Spinal cord (tissue), 10 donors: ENCODE data around the gene KIF13A. TPM values are rescaled to one million over a fixed set of nuclear protein-coding genes. Genes with fewer than 3 reads are reported as not detected.

Experiments
- DNase-seq, 6 donors: peaks; one replicate each; pipeline versions ENCODE4 v3.0.0 to v3.0.0-alpha.2; 2013 to 2015; ENCODE audit warnings: low spot score in 6 of 6, low read depth in 4 of 6
- H3K27ac ChIP-seq: one replicate; pipeline ENCODE4 v1.5.1; 2013; ENCODE audit warnings: low read depth, low read length, control low read depth
- H3K27me3 ChIP-seq: one replicate; pipeline ENCODE4 v1.6.1; 2013; ENCODE audit warnings: low read length; ENCODE audit not compliant: control insufficient read depth, insufficient read depth
- H3K36me3 ChIP-seq: one replicate; pipeline ENCODE4 v1.6.1; 2013; ENCODE audit warnings: low read length; ENCODE audit not compliant: control insufficient read depth, insufficient read depth
- H3K4me1 ChIP-seq: one replicate; pipeline ENCODE4 v1.6.1; 2013; ENCODE audit warnings: low read length; ENCODE audit not compliant: control insufficient read depth, insufficient read depth
- H3K4me3 ChIP-seq: one replicate; pipeline ENCODE4 v1.5.1; 2013; ENCODE audit warnings: low read depth, low read length, control low read depth
- H3K9me3 ChIP-seq: one replicate; pipeline ENCODE4 v1.6.1; 2013; ENCODE audit warnings: low read length; ENCODE audit not compliant: control insufficient read depth, insufficient read depth
- WGBS: methylation state at CpG from one replicate; pipeline ENCODE4 v1.1.5; 2013; ENCODE audit warnings: missing lambda C conversion rate; ENCODE audit not compliant: insufficient coverage; 5-methylcytosine and 5-hydroxymethylcytosine counted together
- polyA plus RNA-seq, 2 donors: library from polyadenylated mRNA; unstranded; fragments of 120-200 nt; gene quantifications; one replicate each; pipeline ENCODE4 v1.2.1, GENCODE V29; 2013; ENCODE audit not compliant: insufficient read length in 2 of 2
- total RNA-seq, 2 donors: library from RNA; depleted of rRNA in 1 of 2; stranded (reverse); fragments of 120-200 nt in 1 of 2; fragments of >200 nt in 1 of 2; gene quantifications; one replicate each; pipeline versions ENCODE4 v1.2.3 to v1.2.4, GENCODE V29; 2013 to 2014
- donor health status: healthy.

KIF13A gene
- total and polyA plus RNA-seq, 4 donors, result 30.5 to 50.8 (median 41.2) TPM

DNA sequence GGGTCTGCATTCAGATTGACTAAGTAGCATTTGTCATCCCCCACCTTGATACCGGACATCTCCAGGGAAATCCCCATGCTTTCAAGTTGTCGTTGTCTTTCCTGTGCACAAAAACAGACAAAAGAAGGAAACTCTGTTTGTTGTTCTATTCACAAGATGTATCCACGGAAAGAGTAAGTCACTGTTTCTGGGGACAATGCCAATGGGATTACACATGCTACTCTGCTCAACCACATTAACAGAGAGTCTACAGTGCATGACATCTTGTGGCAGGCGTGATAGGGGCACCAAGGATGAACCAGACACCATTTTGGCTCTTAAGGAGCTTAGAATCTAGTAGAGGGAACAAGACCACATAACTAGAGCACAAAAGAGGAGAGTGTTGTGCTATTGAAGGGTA lies 156.3 kb downstream of the KIF13A start:
- no peak overlapping the region for H3K27ac ChIP-seq
- H3K27me3 ChIP-seq, result no peaks in the 10 kb centered on the region
- H3K4me1 ChIP-seq, result no peaks in the 10 kb centered on the region
- peaks cover 11% of the 10 kb centered on the region for H3K36me3 ChIP-seq
- no peaks in the 10 kb centered on the region for H3K9me3 ChIP-seq
- DNase-seq, result peak in 1 of 6 donors; percentile 30
- 53% methylated on average over 4 of the region's 4 CpGs for whole genome bisulfite sequencing
- H3K4me3 ChIP-seq, result no peak overlapping the region

DNA sequence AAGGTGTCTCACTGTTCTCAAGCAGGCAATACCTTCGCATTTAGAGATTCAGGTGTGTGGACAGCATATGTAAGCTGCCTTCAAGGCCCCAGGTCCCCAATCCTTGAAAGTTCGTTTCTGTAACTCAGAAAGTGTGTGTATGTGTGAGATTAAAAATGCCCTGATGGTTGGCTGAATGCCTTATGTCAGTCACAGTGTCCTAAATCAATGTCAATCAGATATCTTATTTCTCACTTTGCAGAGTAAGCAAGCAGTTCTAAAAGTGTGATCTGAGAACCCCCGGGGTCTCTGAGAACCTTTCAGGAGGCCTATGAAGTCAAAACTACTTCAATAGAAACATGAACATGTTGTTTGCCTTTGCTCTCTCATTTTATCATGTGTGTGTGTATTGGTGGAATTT lies 157.5 kb downstream of the KIF13A start:
- no peak for DNase-seq
- H3K27ac ChIP-seq, result no peak overlapping the region
- H3K36me3 ChIP-seq, result peaks cover 11% of the 10 kb centered on the region
- no peaks in the 10 kb centered on the region for H3K4me1 ChIP-seq
- no peak overlapping the region for H3K4me3 ChIP-seq
- H3K9me3 ChIP-seq, result no peaks in the 10 kb centered on the region
- WGBS, result 82% methylated on average over 2 of the region's 3 CpGs
- H3K27me3 ChIP-seq, result no peaks in the 10 kb centered on the region

DNA sequence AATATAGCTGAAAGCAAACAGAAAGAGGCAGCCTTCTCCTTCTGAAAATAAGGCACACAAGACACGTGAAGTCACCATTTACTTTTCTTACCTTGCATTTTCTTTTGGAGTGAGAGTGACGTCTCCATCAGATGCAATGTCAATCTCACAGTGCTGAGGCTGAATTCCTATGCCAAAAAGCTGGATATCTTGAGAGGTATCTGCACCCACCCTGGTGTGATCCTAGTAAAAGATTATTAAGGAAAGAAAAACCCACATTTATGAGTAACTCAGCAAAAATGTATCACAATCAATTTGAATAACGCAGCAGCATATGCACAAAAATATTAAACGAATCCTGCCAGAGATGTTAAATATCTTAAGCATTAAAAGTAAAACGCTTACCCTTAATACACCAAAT lies 159.3 kb downstream of the KIF13A start:
- Histone ChIP-seq H3K9me3 (no peaks in the 10 kb centered on the region), H3K27me3 (no peaks in the 10 kb centered on the region), H3K4me3 (no peak overlapping the region), H3K27ac (no peak overlapping the region), H3K4me1 (no peaks in the 10 kb centered on the region), H3K36me3 (peaks cover 8% of the 10 kb centered on the region)
- DNase-seq, result no peak
- WGBS, result no CpG with 5 or more reads among the region's 5 CpGs

DNA sequence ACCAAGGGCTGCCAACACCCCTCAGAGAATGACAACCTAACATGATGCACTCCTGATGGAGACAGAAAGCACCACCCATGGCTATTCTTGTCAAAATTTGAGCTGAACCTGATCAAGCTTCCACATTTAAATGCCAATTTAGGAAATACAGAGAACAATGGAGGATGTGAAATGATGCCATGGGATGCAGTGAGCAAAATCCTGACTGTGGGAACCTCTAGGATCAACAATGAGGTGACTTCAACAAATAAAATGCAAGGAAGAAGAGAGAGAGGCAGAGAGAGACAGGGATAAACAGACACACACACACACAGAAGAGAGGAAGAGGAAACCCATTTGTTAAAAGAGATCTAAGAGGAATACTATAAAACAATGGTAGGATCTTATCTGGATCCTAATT lies 161.1 kb downstream of the KIF13A start:
- no peak overlapping the region for H3K4me3 ChIP-seq
- H3K27ac ChIP-seq, result no peak overlapping the region
- peaks cover 4% of the 10 kb centered on the region for H3K36me3 ChIP-seq
- no peaks in the 10 kb centered on the region for H3K27me3 ChIP-seq
- H3K4me1 ChIP-seq, result no peaks in the 10 kb centered on the region
- no peak for DNase-seq
- no peaks in the 10 kb centered on the region for H3K9me3 ChIP-seq

DNA sequence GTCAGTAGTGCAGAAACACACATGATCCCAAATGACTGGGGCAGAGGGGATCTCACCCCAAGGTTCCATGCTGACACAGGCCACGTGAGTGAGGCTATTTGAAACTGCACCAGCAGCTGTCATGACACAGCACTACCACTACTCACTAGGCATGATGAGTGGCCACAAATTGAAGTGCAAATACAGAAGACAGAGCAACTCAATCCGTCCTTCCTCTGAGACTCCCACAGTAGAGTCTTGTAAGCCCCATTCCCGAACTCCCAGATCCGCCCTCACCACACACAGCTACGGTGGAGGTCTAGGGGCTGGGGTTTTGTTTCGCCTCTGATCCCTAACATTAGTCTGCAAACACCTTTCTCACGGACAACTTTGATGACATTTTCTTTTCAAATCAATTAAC lies 167.4 kb downstream of the KIF13A start:
- Histone ChIP-seq H3K27ac (no peak overlapping the region), H3K4me1 (no peaks in the 10 kb centered on the region), H3K4me3 (no peak overlapping the region), H3K27me3 (no peaks in the 10 kb centered on the region), H3K9me3 (no peaks in the 10 kb centered on the region), H3K36me3 (peaks cover 11% of the 10 kb centered on the region)
- WGBS, result 84% methylated on average over 5 of the region's 7 CpGs
- no peak for DNase-seq

DNA sequence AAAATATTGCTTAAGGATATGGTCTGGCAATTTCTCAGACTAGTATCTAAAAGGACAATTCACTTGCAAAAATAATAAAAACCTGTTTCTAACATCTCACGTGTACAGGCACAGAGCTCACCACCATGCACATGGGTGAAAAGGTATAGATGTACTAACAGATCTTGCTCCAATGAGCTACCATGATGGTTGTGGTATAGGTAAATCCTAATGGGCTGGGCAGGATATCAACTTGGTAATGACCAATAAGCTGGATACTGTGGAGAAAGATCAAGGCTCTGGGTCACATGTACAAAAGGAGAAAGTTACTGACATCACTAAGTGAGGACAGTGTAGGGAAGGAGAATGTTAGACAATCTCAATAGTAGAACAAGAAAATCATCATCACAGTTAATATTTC lies 169.7 kb downstream of the KIF13A start:
- Histone ChIP-seq H3K4me3 (no peak overlapping the region), H3K36me3 (peaks cover 21% of the 10 kb centered on the region), H3K9me3 (no peaks in the 10 kb centered on the region), H3K27me3 (no peaks in the 10 kb centered on the region), H3K27ac (no peak overlapping the region), H3K4me1 (no peaks in the 10 kb centered on the region)
- no peak for DNase-seq
- no CpG with 5 or more reads among the region's 1 CpG for WGBS

DNA sequence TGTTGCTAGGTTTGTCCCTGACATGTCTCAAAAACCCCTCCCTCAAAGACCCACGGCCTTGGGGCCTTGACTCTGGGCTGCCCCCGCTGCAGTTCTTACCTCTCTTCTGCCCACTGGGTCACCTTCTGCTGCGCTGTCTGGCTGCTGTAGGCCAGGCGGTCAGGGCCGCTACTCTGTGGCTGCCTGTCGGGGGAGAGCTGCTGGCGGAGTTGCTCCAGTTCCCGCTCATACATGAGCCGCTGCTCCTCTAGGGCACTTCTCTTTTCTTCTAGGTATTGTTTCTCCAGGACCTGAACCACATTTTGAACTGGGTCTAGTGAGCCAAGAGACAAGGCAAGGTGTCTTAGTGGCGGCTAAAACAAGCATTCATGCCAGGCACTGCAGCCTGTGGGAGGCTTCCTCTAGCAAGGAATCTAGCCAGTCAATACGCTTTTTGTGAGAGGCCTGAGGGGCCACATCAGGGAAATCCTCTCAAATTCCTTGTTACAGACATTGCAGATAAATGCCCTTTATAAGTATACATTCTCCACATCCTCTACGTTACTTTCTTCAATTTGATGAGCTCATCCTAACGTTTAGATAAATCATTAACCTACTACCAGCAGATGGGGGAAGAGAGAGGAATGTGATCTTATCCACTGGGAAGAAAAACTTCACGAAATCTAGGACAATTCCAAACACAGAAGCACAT lies 170.4 kb downstream of the KIF13A start:
- H3K4me1 ChIP-seq, result no peaks in the 10 kb centered on the region
- WGBS, result 92% methylated on average over 11 of the region's 14 CpGs
- H3K36me3 ChIP-seq, result peaks cover 23% of the 10 kb centered on the region
- DNase-seq, result peak in 2 of 6 donors; percentile 25 to 28
- no peaks in the 10 kb centered on the region for H3K9me3 ChIP-seq
- no peak overlapping the region for H3K27ac ChIP-seq
- no peaks in the 10 kb centered on the region for H3K27me3 ChIP-seq
- H3K4me3 ChIP-seq, result no peak overlapping the region

DNA sequence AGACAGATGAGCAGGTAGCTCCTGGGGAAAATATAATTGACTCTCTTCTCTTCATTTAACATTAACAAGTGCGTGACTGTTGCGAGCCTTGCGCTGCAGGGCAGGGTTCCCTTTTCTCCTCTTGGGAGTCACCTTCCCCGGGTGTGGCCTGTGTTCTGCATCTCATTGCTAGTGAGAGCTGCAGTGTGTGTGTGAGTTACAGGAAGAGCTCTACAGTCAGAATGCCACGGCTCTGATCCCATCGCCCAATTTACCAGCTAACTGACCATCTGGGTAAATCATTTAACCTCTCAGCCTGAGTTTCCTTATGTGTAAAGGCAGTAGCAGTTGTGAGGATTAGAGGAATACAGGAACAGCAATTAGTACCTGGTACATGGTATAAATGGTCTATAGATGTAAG lies 173.9 kb downstream of the KIF13A start:
- no peaks in the 10 kb centered on the region for H3K27me3 ChIP-seq
- H3K36me3 ChIP-seq, result peaks cover 24% of the 10 kb centered on the region
- no peaks in the 10 kb centered on the region for H3K4me1 ChIP-seq
- H3K27ac ChIP-seq, result no peak overlapping the region
- WGBS, result 100% methylated on average over 1 of the region's 6 CpGs
- H3K4me3 ChIP-seq, result no peak overlapping the region
- no peak for DNase-seq
- H3K9me3 ChIP-seq, result no peaks in the 10 kb centered on the region

DNA sequence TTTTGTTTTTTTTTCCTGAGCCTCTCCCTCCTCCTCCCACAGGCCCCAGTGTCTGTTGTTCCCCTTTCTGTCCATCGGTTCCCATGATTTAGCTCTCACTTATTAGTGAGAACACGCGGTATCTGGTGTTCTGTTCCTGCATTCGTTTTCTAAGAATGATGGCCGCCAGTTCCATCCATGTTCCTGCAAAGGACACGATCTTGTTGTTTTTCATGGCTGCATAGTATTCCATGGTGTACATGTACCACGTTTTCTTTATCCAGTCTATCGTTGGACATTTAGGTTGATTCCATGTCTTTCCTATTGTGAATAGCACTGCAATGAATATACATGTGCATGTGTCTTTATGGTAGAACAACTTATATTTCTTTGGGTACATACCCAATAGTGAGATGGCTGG lies 175.1 kb downstream of the KIF13A start:
- H3K36me3 ChIP-seq, result peaks cover 24% of the 10 kb centered on the region
- H3K4me1 ChIP-seq, result no peaks in the 10 kb centered on the region
- no peak for DNase-seq
- no peaks in the 10 kb centered on the region for H3K27me3 ChIP-seq
- H3K27ac ChIP-seq, result no peak overlapping the region
- H3K4me3 ChIP-seq, result no peak overlapping the region
- no peaks in the 10 kb centered on the region for H3K9me3 ChIP-seq
- WGBS, result 98% methylated on average over 5 of the region's 8 CpGs

DNA sequence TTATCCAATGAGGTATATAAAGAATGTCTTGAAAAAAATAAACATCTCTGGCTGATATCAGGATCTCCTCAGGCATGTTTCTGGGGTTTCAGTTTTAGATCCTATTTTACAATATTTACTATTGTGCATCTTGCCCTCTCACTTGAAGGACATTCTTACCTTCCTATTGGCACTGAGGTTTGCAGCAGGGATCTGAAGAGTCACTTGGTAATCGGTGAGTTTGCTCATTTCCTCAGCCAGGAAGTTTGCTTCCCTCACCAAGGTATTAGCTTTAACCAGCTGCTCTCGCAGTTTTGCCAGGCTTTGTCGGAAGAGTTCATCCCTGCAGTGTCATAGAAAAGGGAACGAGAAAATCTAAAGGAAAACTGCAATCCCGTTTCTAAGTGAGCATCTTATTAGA lies 178.8 kb downstream of the KIF13A start:
- Histone ChIP-seq H3K27ac (no peak overlapping the region), H3K36me3 (peaks cover 11% of the 10 kb centered on the region), H3K9me3 (no peaks in the 10 kb centered on the region), H3K27me3 (no peaks in the 10 kb centered on the region), H3K4me3 (no peak overlapping the region), H3K4me1 (no peaks in the 10 kb centered on the region)
- no peak for DNase-seq
- WGBS, result 80% methylated on average over 2 of the region's 5 CpGs
